ENCODE data around the gene DOCK9. TPM values are rescaled to one million over a fixed set of nuclear protein-coding genes. Genes with fewer than 3 reads are reported as not detected.

DOCK9 gene
- total RNA-seq, 2 donors from 2014 or later: 58.6 to 102 TPM

GRCh38 chr13:98987275-98987674, 9.4 kb upstream of the DOCK9 start:
- Histone ChIP-seq H3K27me3 (replicated peaks; ENCODE audit: insufficient read depth) (no peaks in the 10 kb centered on the region), H3K36me3 (no peaks in the 10 kb centered on the region), H3K4me3 (no peak overlapping the region), H3K27ac (no peak overlapping the region), H3K9me3 (no peaks in the 10 kb centered on the region), H3K4me1 (ENCODE audit: control insufficient read depth in 1 of 2, low read depth in 2 of 2) (peaks cover 4 to 8% of the 10 kb centered on the region in 2 donors)
- no peak for TF ChIP-seq CTCF (IDR thresholded peaks at IDR 0.05)
- no peak for DNase-seq (ENCODE audit: low spot score)
- no peak for ATAC-seq (ENCODE audit: insufficient number of reproducible peaks, low FRiP score, low read depth)

- Histone ChIP-seq H3K9me3 (no peaks in the 10 kb centered on the region), H3K4me1 (ENCODE audit: control insufficient read depth in 1 of 2, low read depth in 2 of 2) (peaks cover 4 to 8% of the 10 kb centered on the region in 2 donors), H3K36me3 (no peaks in the 10 kb centered on the region), H3K4me3 (no peak overlapping the region), H3K27ac (no peak overlapping the region), H3K27me3 (replicated peaks; ENCODE audit: insufficient read depth) (no peaks in the 10 kb centered on the region)
- ATAC-seq (ENCODE audit: insufficient number of reproducible peaks, low FRiP score, low read depth): no peak
- DNase-seq (ENCODE audit: low spot score): no peak
- no peak for TF ChIP-seq CTCF (IDR thresholded peaks at IDR 0.05)
Observed at GRCh38 chr13:98986226-98986846, 8.5 kb upstream of the DOCK9 start.

GRCh38 chr13:98985591-98985990, 7.7 kb upstream of the DOCK9 start:
- no peaks in the 10 kb centered on the region for H3K27me3 ChIP-seq (replicated peaks; ENCODE audit: insufficient read depth)
- no peak overlapping the region for H3K4me3 ChIP-seq
- no peak for DNase-seq (ENCODE audit: low spot score)
- TF ChIP-seq CTCF (IDR thresholded peaks at IDR 0.05): no peak
- H3K4me1 ChIP-seq (ENCODE audit: control insufficient read depth in 1 of 2, low read depth in 2 of 2): peaks cover 4 to 8% of the 10 kb centered on the region in 2 donors
- H3K36me3 ChIP-seq: no peaks in the 10 kb centered on the region
- H3K27ac ChIP-seq: no peak overlapping the region
- H3K9me3 ChIP-seq: no peaks in the 10 kb centered on the region
- no peak for ATAC-seq (ENCODE audit: insufficient number of reproducible peaks, low FRiP score, low read depth)

- TF ChIP-seq CTCF (IDR thresholded peaks at IDR 0.05): no peak
- no peak overlapping the region for H3K27ac ChIP-seq
- no peak for ATAC-seq (ENCODE audit: insufficient number of reproducible peaks, low FRiP score, low read depth)
Observed at GRCh38 chr13:98984983-98985382, 7.1 kb upstream of the DOCK9 start.

GRCh38 chr13:98984118-98984517, 6.3 kb upstream of the DOCK9 start:
- Histone ChIP-seq H3K36me3 (no peaks in the 10 kb centered on the region), H3K4me3 (no peak overlapping the region), H3K9me3 (no peaks in the 10 kb centered on the region), H3K27ac (no peak overlapping the region), H3K27me3 (replicated peaks; ENCODE audit: insufficient read depth) (no peaks in the 10 kb centered on the region), H3K4me1 (ENCODE audit: control insufficient read depth in 1 of 2, low read depth in 2 of 2) (peaks cover 4 to 8% of the 10 kb centered on the region in 2 donors)
- no peak for ATAC-seq (ENCODE audit: insufficient number of reproducible peaks, low FRiP score, low read depth)
- DNase-seq (ENCODE audit: low spot score): no peak
- TF ChIP-seq CTCF (IDR thresholded peaks at IDR 0.05): no peak

More at GRCh38 chr13:98984983-98985382, 7.1 kb upstream of the DOCK9 start:
- H3K4me1 ChIP-seq (ENCODE audit: control insufficient read depth in 1 of 2, low read depth in 2 of 2): peaks cover 4 to 8% of the 10 kb centered on the region in 2 donors
- no peaks in the 10 kb centered on the region for H3K36me3 ChIP-seq
- H3K27me3 ChIP-seq (replicated peaks; ENCODE audit: insufficient read depth): no peaks in the 10 kb centered on the region
- no peaks in the 10 kb centered on the region for H3K9me3 ChIP-seq
- no peak overlapping the region for H3K4me3 ChIP-seq
- no peak for DNase-seq (ENCODE audit: low spot score)
